Neural progenitor cell (in vitro differentiated cells): ENCODE results near the gene GPATCH2L. TPM values are rescaled to one million over a fixed set of nuclear protein-coding genes. Genes with fewer than 3 reads are reported as not detected.

Experiments
- DNase-seq: peaks from one replicate; pipeline ENCODE4 v3.0.0-alpha.2; 2016; ENCODE audit warnings: low spot score
- H2AFZ ChIP-seq: fragments of 200-600 bp; sonication (generic); replicated peaks from 2 replicates; pipeline ENCODE4 v1.6.1; 2016; ENCODE audit warnings: antibody characterized with exemption
- H3F3A ChIP-seq: fragments of 200-600 bp; sonication (generic); 2 replicates; pipeline ENCODE4 v1.6.1; 2016; ENCODE audit warnings: antibody characterized with exemption, low read depth
- H3K27ac ChIP-seq: fragments of 200-600 bp; sonication (generic); 2 replicates; pipeline ENCODE4 v1.5.1; 2016; ENCODE audit warnings: mild to moderate bottlenecking
- H3K27me3 ChIP-seq: fragments of 200-600 bp; sonication (generic); 2 replicates; pipeline ENCODE4 v1.6.1; 2016; ENCODE audit warnings: mild to moderate bottlenecking, moderate library complexity
- H3K36me3 ChIP-seq: fragments of 200-600 bp; sonication (generic); 2 replicates; pipeline ENCODE4 v1.5.1; 2016
- H3K4me1 ChIP-seq: fragments of 200-600 bp; sonication (generic); 2 replicates; pipeline ENCODE4 v1.6.1; 2016; ENCODE audit warnings: mixed run types
- H3K4me2 ChIP-seq: fragments of 200-600 bp; sonication (generic); 2 replicates; pipeline ENCODE4 v1.6.1; 2016
- H3K4me3 ChIP-seq: fragments of 200-600 bp; sonication (generic); 2 replicates; pipeline ENCODE4 v1.5.1; 2016
- H3K79me2 ChIP-seq: fragments of 200-600 bp; sonication (generic); 2 replicates; pipeline ENCODE4 v1.6.1; 2016; ENCODE audit warnings: low read depth
- H3K9ac ChIP-seq: fragments of 200-600 bp; sonication (generic); 2 replicates; pipeline ENCODE4 v1.6.1; 2016
- H3K9me3 ChIP-seq: fragments of 200-600 bp; sonication (generic); 2 replicates; pipeline ENCODE4 v1.5.1; 2016; ENCODE audit warnings: low read depth
- H4K20me1 ChIP-seq: fragments of 200-600 bp; sonication (generic); 2 replicates; pipeline ENCODE4 v1.6.1; 2016; ENCODE audit warnings: low read depth
- H3K27ac Mint-ChIP-seq: 3 replicates; pipeline ENCODE4 v1.8.0; 2021; ENCODE audit warnings: mixed read lengths
- H3K27me3 Mint-ChIP-seq: 2 replicates; pipeline ENCODE4 v1.8.0; 2022; ENCODE audit warnings: low read depth, mild to moderate bottlenecking, inconsistent platforms, moderate library complexity, mixed read lengths; ENCODE audit not compliant: insufficient read depth
- H3K36me3 Mint-ChIP-seq: 3 replicates; pipeline ENCODE4 v1.8.0; 2021; ENCODE audit warnings: mixed read lengths
- H3K4me1 Mint-ChIP-seq: 3 replicates; pipeline ENCODE4 v1.8.0; 2021; ENCODE audit warnings: mixed read lengths
- H3K4me3 Mint-ChIP-seq: 3 replicates; pipeline ENCODE4 v1.8.0; 2021; ENCODE audit warnings: mild to moderate bottlenecking, moderate library complexity, mixed read lengths
- H3K9me3 Mint-ChIP-seq: 3 replicates; pipeline ENCODE4 v1.8.0; 2020; ENCODE audit warnings: mixed read lengths
- EZH2 ChIP-seq: fragments of 200-600 bp; sonication (generic); IDR thresholded peaks from 2 replicates; pipeline ENCODE4 v1.6.1; 2017; ENCODE audit warnings: antibody characterized with exemption, mild to moderate bottlenecking, moderate library complexity
- EZH2phosphoT487 ChIP-seq: fragments of 200-600 bp; sonication (generic); IDR thresholded peaks from 2 replicates; pipeline ENCODE4 v1.6.1; 2017; ENCODE audit warnings: antibody characterized with exemption
- total RNA-seq: library from RNA; depleted of rRNA; stranded (reverse); fragments of >200 nt; gene quantifications from 2 replicates; pipeline ENCODE4 v1.2.3, GENCODE V29; 2015; ENCODE audit warnings: low replicate concordance
- TF ChIP-seq, protein P1 (sequence below): fragments of 200-600 bp; sonication (generic); IDR thresholded peaks from 2 replicates; pipeline ENCODE4 v1.5.1; 2017; ENCODE audit warnings: antibody characterized with exemption, mild to moderate bottlenecking

GPATCH2L gene
- total RNA-seq, 1 donor from 2014 or later = 68.2 TPM

DNA sequence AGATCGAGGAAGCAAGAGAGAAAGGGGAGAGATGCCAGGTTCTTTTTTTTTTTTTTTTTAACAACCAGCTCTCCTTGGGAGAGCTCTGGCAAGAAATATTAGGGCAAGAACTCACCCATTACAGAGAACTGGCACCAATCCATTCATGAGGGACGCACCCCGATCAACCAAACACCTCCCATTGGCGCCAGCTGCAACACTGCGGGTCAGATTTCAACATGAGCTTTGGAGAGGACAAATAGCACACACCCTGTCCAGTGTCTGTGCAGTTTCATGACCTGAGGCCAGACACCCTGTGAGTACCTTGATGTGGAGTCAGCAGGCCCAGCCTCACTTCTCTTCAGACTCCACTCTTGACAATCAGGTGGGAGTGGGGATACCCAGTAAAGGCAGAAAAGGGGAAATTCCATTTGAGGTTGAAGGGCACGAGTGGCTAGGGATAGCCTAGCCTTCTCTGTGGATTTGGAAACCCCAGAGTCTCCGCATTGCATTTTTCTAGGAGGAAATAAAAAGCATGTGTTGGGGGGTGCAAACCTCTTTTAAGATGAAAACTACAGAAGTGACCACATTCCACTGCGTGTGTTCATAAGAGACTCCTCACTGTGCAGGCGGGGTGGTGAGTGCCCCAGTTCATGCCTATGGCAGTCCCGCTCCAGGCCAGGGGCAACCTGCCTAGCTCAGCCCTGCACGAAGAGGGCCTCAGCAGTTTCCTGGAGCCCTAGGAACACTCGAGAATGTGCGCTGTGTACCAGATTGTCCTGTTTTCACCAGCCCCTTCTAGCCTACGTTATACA lies 42.4 kb upstream of the GPATCH2L start:
- H3F3A ChIP-seq = peaks cover 9% of the 10 kb centered on the region
- no peaks in the 10 kb centered on the region for H3K36me3 Mint-ChIP-seq
- H2AFZ ChIP-seq = no peak overlapping the region
- H3K4me3 Mint-ChIP-seq = no peak overlapping the region
- H3K36me3 ChIP-seq = no peaks in the 10 kb centered on the region
- no peak overlapping the region for H3K27ac ChIP-seq
- no peaks in the 10 kb centered on the region for H4K20me1 ChIP-seq
- H3K27me3 ChIP-seq = no peaks in the 10 kb centered on the region
- H3K9ac ChIP-seq = no peak overlapping the region
- no peaks in the 10 kb centered on the region for H3K9me3 ChIP-seq
- no peaks in the 10 kb centered on the region for H3K79me2 ChIP-seq
- H3K9me3 Mint-ChIP-seq = peaks cover 3% of the 10 kb centered on the region
- no peak overlapping the region for H3K4me2 ChIP-seq
- no peak for DNase-seq
- H3K4me1 Mint-ChIP-seq = peaks cover 24% of the 10 kb centered on the region
- H3K4me3 ChIP-seq = no peak overlapping the region
- TF ChIP-seq, protein P1, sequence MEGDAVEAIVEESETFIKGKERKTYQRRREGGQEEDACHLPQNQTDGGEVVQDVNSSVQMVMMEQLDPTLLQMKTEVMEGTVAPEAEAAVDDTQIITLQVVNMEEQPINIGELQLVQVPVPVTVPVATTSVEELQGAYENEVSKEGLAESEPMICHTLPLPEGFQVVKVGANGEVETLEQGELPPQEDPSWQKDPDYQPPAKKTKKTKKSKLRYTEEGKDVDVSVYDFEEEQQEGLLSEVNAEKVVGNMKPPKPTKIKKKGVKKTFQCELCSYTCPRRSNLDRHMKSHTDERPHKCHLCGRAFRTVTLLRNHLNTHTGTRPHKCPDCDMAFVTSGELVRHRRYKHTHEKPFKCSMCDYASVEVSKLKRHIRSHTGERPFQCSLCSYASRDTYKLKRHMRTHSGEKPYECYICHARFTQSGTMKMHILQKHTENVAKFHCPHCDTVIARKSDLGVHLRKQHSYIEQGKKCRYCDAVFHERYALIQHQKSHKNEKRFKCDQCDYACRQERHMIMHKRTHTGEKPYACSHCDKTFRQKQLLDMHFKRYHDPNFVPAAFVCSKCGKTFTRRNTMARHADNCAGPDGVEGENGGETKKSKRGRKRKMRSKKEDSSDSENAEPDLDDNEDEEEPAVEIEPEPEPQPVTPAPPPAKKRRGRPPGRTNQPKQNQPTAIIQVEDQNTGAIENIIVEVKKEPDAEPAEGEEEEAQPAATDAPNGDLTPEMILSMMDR = no peak
- TF ChIP-seq EZH2phosphoT487 = no peak
- TF ChIP-seq EZH2 = no peak
- no peak overlapping the region for H3K27ac Mint-ChIP-seq
- H3K4me1 ChIP-seq = peaks cover 15% of the 10 kb centered on the region
- H3K27me3 Mint-ChIP-seq = peaks cover 15% of the 10 kb centered on the region

DNA sequence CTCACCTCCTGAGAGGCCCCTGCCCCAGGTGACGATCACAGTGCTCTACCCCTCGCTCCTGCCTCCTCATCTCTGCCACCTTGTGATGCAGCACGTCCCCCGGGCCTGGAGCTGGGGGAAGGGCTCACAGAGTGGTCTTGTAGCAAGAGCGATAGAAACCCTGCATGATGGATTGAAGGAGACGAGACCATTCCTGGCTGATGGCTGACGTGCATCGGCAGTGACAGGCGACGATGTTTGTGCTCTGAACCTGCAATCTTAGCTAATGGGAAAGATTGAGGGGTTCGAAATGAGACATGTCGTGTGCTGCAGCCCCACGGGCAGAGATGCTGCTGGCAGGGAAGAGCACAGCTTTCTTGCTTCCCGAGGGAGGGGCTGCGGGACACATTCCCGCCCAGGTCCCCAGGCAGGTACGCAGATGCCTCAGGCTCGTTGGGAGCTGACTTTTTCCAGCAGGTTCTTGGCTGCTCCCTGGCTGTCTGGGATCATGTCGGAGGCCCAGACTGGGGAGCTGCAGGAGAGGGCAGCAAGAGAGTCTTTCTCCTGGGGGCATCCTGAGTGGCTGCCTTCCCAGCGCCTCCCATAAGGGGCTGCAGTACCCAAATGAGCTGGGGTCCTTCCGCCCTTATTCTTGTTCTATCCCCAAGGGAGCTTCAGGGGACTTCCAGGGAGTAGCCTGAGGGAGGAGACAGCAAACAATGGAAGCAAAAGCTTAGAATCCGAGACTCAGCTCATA lies 38.7 kb upstream of the GPATCH2L start:
- H3K79me2 ChIP-seq = no peaks in the 10 kb centered on the region
- H3K27ac Mint-ChIP-seq = no peak overlapping the region
- no peak overlapping the region for H3K4me3 Mint-ChIP-seq
- no peak overlapping the region for H3K27ac ChIP-seq
- H3K4me3 ChIP-seq = peak overlapping the region; percentile 10
- peak; percentile 61 for DNase-seq
- peaks cover 9% of the 10 kb centered on the region for H3F3A ChIP-seq
- no peaks in the 10 kb centered on the region for H3K9me3 ChIP-seq
- no peak overlapping the region for H3K9ac ChIP-seq
- TF ChIP-seq, protein P1 = no peak
- no peak for TF ChIP-seq EZH2phosphoT487
- no peak for TF ChIP-seq EZH2
- H4K20me1 ChIP-seq = no peaks in the 10 kb centered on the region
- H2AFZ ChIP-seq = peak overlapping the region; percentile 95
- H3K4me2 ChIP-seq = peak overlapping the region; percentile 51
- no peaks in the 10 kb centered on the region for H3K36me3 Mint-ChIP-seq
- peaks cover 15% of the 10 kb centered on the region for H3K27me3 Mint-ChIP-seq
- H3K4me1 ChIP-seq = peaks cover 15% of the 10 kb centered on the region
- H3K27me3 ChIP-seq = no peaks in the 10 kb centered on the region
- H3K36me3 ChIP-seq = no peaks in the 10 kb centered on the region
- peaks cover 3% of the 10 kb centered on the region for H3K9me3 Mint-ChIP-seq
- H3K4me1 Mint-ChIP-seq = peaks cover 10% of the 10 kb centered on the region

DNA sequence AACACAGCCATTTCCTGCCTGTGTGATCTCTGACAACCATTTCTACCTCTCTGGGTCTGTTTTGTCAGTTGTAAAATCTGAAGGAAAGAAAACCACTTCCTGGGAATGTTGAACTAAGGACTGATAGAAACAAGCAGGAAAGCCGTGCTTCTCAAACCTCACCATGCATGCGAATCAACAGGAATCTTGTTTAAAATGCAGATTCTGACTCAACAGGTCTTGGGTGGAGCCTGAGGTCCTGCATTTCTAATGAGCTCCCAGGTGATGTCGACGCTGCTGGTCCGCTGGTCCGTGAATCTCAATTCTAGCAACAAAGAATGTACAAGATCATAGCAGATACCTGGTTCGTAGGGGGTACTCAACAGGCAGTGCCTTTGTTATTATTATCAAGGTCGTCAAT lies 38.0 kb upstream of the GPATCH2L start:
- H3K79me2 ChIP-seq = no peaks in the 10 kb centered on the region
- no peaks in the 10 kb centered on the region for H3K9me3 ChIP-seq
- Mint-ChIP-seq H3K36me3 (no peaks in the 10 kb centered on the region), H3K27me3 (peaks cover 15% of the 10 kb centered on the region), H3K27ac (no peak overlapping the region), H3K4me1 (peaks cover 10% of the 10 kb centered on the region), H3K9me3 (no peaks in the 10 kb centered on the region), H3K4me3 (no peak overlapping the region)
- H3K4me1 ChIP-seq = peaks cover 15% of the 10 kb centered on the region
- H3K27ac ChIP-seq = no peak overlapping the region
- H2AFZ ChIP-seq = peak overlapping the region; percentile 95
- no peaks in the 10 kb centered on the region for H3K36me3 ChIP-seq
- no peaks in the 10 kb centered on the region for H4K20me1 ChIP-seq
- TF ChIP-seq, protein P1 = no peak
- no peak for TF ChIP-seq EZH2phosphoT487
- no peak for TF ChIP-seq EZH2
- DNase-seq = no peak
- peak overlapping the region; percentile 10 for H3K4me3 ChIP-seq
- H3K4me2 ChIP-seq = peak overlapping the region; percentile 51
- peaks cover 9% of the 10 kb centered on the region for H3F3A ChIP-seq
- H3K9ac ChIP-seq = no peak overlapping the region
- no peaks in the 10 kb centered on the region for H3K27me3 ChIP-seq
